Spleen (tissue), 11 donors: ENCODE results near the gene CLEC16A. TPM values are rescaled to one million over a fixed set of nuclear protein-coding genes. Genes with fewer than 3 reads are reported as not detected.

Experiments
- DNase-seq: peaks from one replicate; pipeline ENCODE4 v3.0.0-alpha.2; 2020
- H3K27ac ChIP-seq, 8 donors: fragments of 200-600 bp; sonication (generic) in 7 of 8; 1 replicate in 4 of 8; 2 replicates in 4 of 8; pipeline versions ENCODE4 v1.5.0 to v1.8.0; 2016 to 2021; ENCODE audit warnings: inconsistent platforms in 4 of 8, mild to moderate bottlenecking in 4 of 8, moderate library complexity in 1 of 8
- H3K27me3 ChIP-seq, 7 donors: fragments of 200-600 bp; sonication (generic) in 6 of 7; replicated peaks in 1 of 7; 1 replicate in 4 of 7; 2 replicates in 3 of 7; pipeline versions ENCODE4 v1.5.0 to v1.8.0; 2016 to 2021; ENCODE audit warnings: inconsistent platforms in 3 of 7, mild to moderate bottlenecking in 1 of 7
- H3K36me3 ChIP-seq, 6 donors: fragments of 200-600 bp; sonication (generic) in 5 of 6; 1 replicate in 4 of 6; 2 replicates in 2 of 6; pipeline versions ENCODE4 v1.5.0 to v1.8.0; 2016 to 2021; ENCODE audit warnings: inconsistent platforms in 2 of 6
- H3K4me1 ChIP-seq, 6 donors: fragments of 200-600 bp; sonication (generic) in 5 of 6; 1 replicate in 3 of 6; 2 replicates in 3 of 6; pipeline versions ENCODE4 v1.5.0 to v1.8.0; 2016 to 2021; ENCODE audit warnings: inconsistent platforms in 3 of 6
- H3K4me3 ChIP-seq, 8 donors: fragments of 200-600 bp; sonication (generic) in 7 of 8; 1 replicate in 4 of 8; 2 replicates in 4 of 8; pipeline versions ENCODE4 v1.5.0 to v1.8.0; 2016 to 2021; ENCODE audit warnings: inconsistent platforms in 4 of 8, mild to moderate bottlenecking in 4 of 8, moderate library complexity in 2 of 8
- H3K9me3 ChIP-seq, 8 donors: fragments of 200-600 bp; sonication (generic) in 7 of 8; 1 replicate in 4 of 8; 2 replicates in 4 of 8; pipeline versions ENCODE4 v1.5.0 to v1.8.0; 2016 to 2021; ENCODE audit warnings: inconsistent platforms in 4 of 8
- POLR2A ChIP-seq, 3 donors: fragments of 450-650 bp; IDR thresholded peaks; one replicate each; pipeline ENCODE4 v1.5.1; 2017; ENCODE audit warnings: antibody characterized with exemption in 3 of 3, mild to moderate bottlenecking in 1 of 3
- POLR2AphosphoS5 ChIP-seq, 3 donors: sonication (generic); formaldehyde crosslinking; IDR thresholded peaks; one replicate each; pipeline ENCODE4 v1.5.1; 2017; ENCODE audit warnings: antibody characterized with exemption in 3 of 3
- whole genome bisulfite sequencing, 5 donors: extraction: QIAGEN DNeasy Blood & Tissue Kit in 3 of 5; methylation state at CpG; one replicate each; pipeline versions ENCODE4 v1.1.5 to v1.1.7; 2013 to 2018; 5-methylcytosine and 5-hydroxymethylcytosine counted together
- intact Hi-C: fragments of 100-400 bp; cut with DNase I; formaldehyde crosslinking; loops from one replicate; pipeline ENCODE4 v1.15.0; 2023; ENCODE audit warnings: low total_unique reads
- polyA plus RNA-seq, 3 donors: library from polyadenylated mRNA; stranded (reverse); fragments of 200-250 nt; gene quantifications; one replicate each; pipeline ENCODE4 v1.2.1, GENCODE V29; 2013
- total RNA-seq, 7 donors: library from RNA; depleted of rRNA in 3 of 7; stranded (reverse); fragments of >200 nt in 3 of 7; fragmentation: NEBNext Ultra II Directional in 4 of 7; extraction: Animal tissue kit (Norgen Biotek cat#: 25700) in 4 of 7; gene quantifications; one replicate each; pipeline versions ENCODE4 v1.1.0 to v1.2.1, GENCODE V29; 2016 to 2021
- TF ChIP-seq, protein P1 (sequence below), 11 experiments: fragments of 200-600 bp in 7 of 11; fragments of 450-650 bp in 4 of 11; sonication (generic) in 4 of 11; IDR thresholded peaks in 8 of 11; conservative IDR thresholded peaks in 3 of 11; 1 replicate in 7 of 11; 2 replicates in 4 of 11; pipeline versions ENCODE4 v1.4.0 to v1.8.0; 2016 to 2021; ENCODE audit warnings: antibody characterized with exemption in 11 of 11, inconsistent platforms in 4 of 11, mild to moderate bottlenecking in 1 of 11
- donor health status: healthy with polysubstance abuse.
- donor health status: DM: no; HTN: no; CAD: no; lungs with moderate emphysema.
- donor health status: DM: no; HTN: no; CAD: no.
- donor health status: Bipolar disorder and iron deficiency.
- donor health status: healthy.
- donor health status: DM: no; HTN: no; CAD: no.
- donor health status: DM: yes; HTN: yes; CAD: no.

Gene CLEC16A
- total and polyA plus RNA-seq, 10 donors = 7.3 to 54.6 (median 35.1) TPM

DNA sequence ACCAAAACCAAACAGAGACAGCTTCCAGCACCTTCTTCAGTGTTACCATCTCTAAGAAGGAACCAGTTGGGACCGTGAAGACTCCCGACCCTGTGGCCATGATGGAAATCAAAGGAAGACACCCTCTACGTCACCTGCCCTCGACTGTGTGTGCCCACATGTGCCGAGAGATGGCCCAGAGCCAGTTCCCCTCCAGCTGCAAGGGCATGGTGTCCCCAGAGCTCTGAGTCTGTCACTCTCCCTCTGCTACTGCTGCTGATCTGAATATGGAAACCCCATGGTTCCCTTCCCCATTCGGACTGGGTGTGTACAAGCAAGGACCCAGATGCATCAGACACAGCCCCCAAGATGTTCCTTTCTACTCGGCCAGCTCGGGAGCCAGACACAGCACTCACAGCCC is 235.2 kb downstream of the CLEC16A start:
- H3K27ac ChIP-seq = peak overlapping the region in 2 of 8 donors; percentile 70 to 71
- no peaks in the 10 kb centered on the region for H3K9me3 ChIP-seq
- no peaks in the 10 kb centered on the region for H3K27me3 ChIP-seq
- 77 to 89% (median 78%) methylated on average over 8 of the region's 8 CpGs for WGBS, 5 donors
- H3K4me3 ChIP-seq = no peak overlapping the region
- no peak for DNase-seq
- peaks cover 0 to 56% (median 23%) of the 10 kb centered on the region in 6 donors for H3K36me3 ChIP-seq
- intact Hi-C loops = no loop called here
- H3K4me1 ChIP-seq = peaks cover 0 to 60% (median 27%) of the 10 kb centered on the region in 6 donors
- no peak for TF ChIP-seq POLR2A (IDR thresholded peaks at IDR 0.05)
- no peak for TF ChIP-seq POLR2AphosphoS5 (IDR thresholded peaks at IDR 0.05)
- TF ChIP-seq, protein P1, sequence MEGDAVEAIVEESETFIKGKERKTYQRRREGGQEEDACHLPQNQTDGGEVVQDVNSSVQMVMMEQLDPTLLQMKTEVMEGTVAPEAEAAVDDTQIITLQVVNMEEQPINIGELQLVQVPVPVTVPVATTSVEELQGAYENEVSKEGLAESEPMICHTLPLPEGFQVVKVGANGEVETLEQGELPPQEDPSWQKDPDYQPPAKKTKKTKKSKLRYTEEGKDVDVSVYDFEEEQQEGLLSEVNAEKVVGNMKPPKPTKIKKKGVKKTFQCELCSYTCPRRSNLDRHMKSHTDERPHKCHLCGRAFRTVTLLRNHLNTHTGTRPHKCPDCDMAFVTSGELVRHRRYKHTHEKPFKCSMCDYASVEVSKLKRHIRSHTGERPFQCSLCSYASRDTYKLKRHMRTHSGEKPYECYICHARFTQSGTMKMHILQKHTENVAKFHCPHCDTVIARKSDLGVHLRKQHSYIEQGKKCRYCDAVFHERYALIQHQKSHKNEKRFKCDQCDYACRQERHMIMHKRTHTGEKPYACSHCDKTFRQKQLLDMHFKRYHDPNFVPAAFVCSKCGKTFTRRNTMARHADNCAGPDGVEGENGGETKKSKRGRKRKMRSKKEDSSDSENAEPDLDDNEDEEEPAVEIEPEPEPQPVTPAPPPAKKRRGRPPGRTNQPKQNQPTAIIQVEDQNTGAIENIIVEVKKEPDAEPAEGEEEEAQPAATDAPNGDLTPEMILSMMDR (IDR thresholded peaks at IDR 0.05 in 8 of 11, conservative IDR thresholded peaks at IDR 0.05 in 3 of 11) = no peak

DNA sequence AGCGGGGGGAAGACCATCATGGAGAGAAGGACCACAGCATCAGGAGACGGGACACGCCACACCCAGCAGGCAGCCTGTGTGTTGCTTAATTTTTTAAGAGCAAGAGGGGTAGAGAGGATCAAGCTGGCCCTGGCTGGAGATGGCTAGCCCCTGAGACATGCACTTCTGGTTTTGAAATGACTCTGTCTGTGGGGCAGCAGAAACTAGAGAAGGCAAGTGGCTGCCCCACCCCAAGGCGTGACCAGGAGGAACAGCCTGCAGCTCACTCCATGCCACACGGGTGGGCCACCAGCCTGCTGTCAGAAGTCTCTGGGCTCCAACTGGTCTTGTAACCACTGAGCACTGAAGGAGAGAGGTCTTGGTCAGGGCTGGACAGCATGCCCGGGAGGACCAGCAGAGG is 236.1 kb downstream of the CLEC16A start:
- H3K36me3 ChIP-seq = peaks cover 0 to 51% (median 23%) of the 10 kb centered on the region in 6 donors
- TF ChIP-seq, protein P1 (IDR thresholded peaks at IDR 0.05 in 8 of 11, conservative IDR thresholded peaks at IDR 0.05 in 3 of 11) = no peak
- peak in 1 of 3 donors; percentile 5 for TF ChIP-seq POLR2AphosphoS5 (IDR thresholded peaks at IDR 0.05)
- TF ChIP-seq POLR2A (IDR thresholded peaks at IDR 0.05) = no peak
- no peak for DNase-seq
- H3K27me3 ChIP-seq = no peaks in the 10 kb centered on the region
- intact Hi-C loops = no loop called here
- H3K9me3 ChIP-seq = no peaks in the 10 kb centered on the region
- peak overlapping the region in 3 of 8 donors; percentile 70 to 76 (median 71) for H3K27ac ChIP-seq
- peaks cover 0 to 53% (median 21%) of the 10 kb centered on the region in 6 donors for H3K4me1 ChIP-seq
- no peak overlapping the region for H3K4me3 ChIP-seq
- 79 to 88% (median 82%) methylated on average over 6 of the region's 6 CpGs for WGBS, 5 donors

DNA sequence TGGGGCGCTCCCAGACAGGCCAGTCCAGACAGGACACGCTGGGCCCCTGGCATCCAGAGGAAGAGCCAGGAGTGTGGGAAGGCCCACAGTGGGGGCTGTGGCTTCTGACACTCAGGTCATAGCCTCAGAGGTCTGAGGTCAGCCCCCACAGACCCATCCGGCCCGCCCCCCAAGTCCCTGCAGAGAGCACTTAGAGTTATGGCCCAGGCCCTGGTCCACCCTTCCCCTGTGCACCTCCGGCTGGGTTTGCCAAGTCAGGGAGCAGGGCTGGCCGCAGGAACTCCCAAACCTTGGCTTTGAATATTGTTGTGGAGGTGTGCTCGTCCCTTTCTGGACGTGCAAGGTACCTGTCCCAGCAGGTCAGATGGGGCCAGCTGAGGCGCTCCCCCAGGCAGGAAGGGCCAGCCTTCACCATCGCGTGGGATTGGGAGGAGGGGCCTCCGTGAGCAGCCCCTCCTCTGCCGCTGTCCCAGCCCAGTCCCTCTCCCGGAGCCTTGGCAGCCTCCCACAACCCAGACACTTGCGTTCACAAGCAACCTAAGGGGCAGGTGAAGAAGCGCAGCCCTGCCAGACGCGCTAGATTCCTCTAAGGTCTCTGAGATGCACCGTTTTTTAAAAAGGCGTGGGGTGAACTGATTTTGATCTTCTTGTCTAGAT is 237.0 kb downstream of the CLEC16A start:
- 89 to 95% (median 93%) methylated on average over 16 to 20 of the region's 20 CpGs for WGBS, 5 donors
- Histone ChIP-seq H3K4me3 (no peak overlapping the region), H3K4me1 (peaks cover 0 to 45% (median 13%) of the 10 kb centered on the region in 6 donors), H3K27me3 (no peaks in the 10 kb centered on the region), H3K36me3 (peaks cover 0 to 47% (median 23%) of the 10 kb centered on the region in 6 donors), H3K27ac (peak overlapping the region in 4 of 8 donors; percentile 57 to 76 (median 70)), H3K9me3 (no peaks in the 10 kb centered on the region)
- no peak for DNase-seq
- intact Hi-C loops = no loop called here
- no peak for TF ChIP-seq POLR2A (IDR thresholded peaks at IDR 0.05)
- TF ChIP-seq, protein P1 (IDR thresholded peaks at IDR 0.05 in 8 of 11, conservative IDR thresholded peaks at IDR 0.05 in 3 of 11) = no peak
- no peak for TF ChIP-seq POLR2AphosphoS5 (IDR thresholded peaks at IDR 0.05)

DNA sequence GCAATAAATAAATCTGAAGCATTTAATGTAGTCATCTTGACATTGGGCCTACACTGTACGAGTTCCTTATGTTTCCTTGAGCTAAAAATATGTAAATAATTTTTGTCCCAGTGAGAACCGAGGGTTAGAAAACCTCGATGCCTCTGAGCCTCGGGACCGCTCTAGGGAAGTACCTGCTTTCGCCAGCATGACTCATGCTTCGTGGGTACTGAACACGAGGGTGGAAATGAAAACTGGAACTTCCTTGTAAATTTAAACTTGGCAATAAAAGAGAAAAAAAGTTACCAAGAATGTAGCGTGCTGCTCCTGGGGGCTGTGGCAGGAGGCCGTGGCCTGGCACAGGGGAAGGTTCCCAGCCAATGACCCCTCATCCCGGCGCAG is 237.5 kb downstream of the CLEC16A start:
- intact Hi-C loops = no loop called here
- TF ChIP-seq, protein P1 (IDR thresholded peaks at IDR 0.05 in 8 of 11, conservative IDR thresholded peaks at IDR 0.05 in 3 of 11) = no peak
- TF ChIP-seq POLR2AphosphoS5 (IDR thresholded peaks at IDR 0.05) = no peak
- no peak for TF ChIP-seq POLR2A (IDR thresholded peaks at IDR 0.05)
- DNase-seq = no peak
- Histone ChIP-seq H3K36me3 (peaks cover 0 to 47% (median 23%) of the 10 kb centered on the region in 6 donors), H3K27ac (peak overlapping the region in 4 of 8 donors; percentile 57 to 76 (median 70)), H3K9me3 (no peaks in the 10 kb centered on the region), H3K4me1 (peaks cover 0 to 44% (median 13%) of the 10 kb centered on the region in 6 donors), H3K27me3 (no peaks in the 10 kb centered on the region), H3K4me3 (no peak overlapping the region)
- 36 to 51% (median 47%) methylated on average over 12 of the region's 12 CpGs for WGBS, 5 donors
